Activated naive CD4-positive, alpha-beta T cell treated with anti-CD3 and anti-CD28 coated beads, Interleukin-2, amount 50 U/mL, for 72 hours (primary cell): ENCODE data around the gene PIP5K1B. TPM values are rescaled to one million over a fixed set of nuclear protein-coding genes. Genes with fewer than 3 reads are reported as not detected.
A peak's percentile ranks its signal among the peaks of the same experiment; 100 is the strongest.
"Not testable (repeated sequence)": the region's sequence is repeated elsewhere in the genome, so short reads cannot be mapped to it uniquely, and the experiment has no call there.

Source experiments
- ATAC-seq, 2 donors: fragments of 150-1000 bp; cut with Tn5 transposase; 2 replicates each; pipeline ENCODE4 v1.10.0; 2021; ENCODE audit warnings: mild to moderate bottlenecking in 2 of 2, moderate library complexity in 2 of 2
- DNase-seq, 2 donors: peaks; one replicate each; pipeline ENCODE4 v3.0.0; 2021 to 2022; ENCODE audit warnings: low spot score in 2 of 2
- H3K27ac Mint-ChIP-seq, 2 donors: one replicate each; pipeline ENCODE4 v1.8.0; 2022; ENCODE audit warnings: mild to moderate bottlenecking in 2 of 2, mixed read lengths in 2 of 2
- H3K36me3 Mint-ChIP-seq, 2 donors: one replicate each; pipeline ENCODE4 v1.8.0; 2022; ENCODE audit warnings: mixed read lengths in 2 of 2
- H3K9me3 Mint-ChIP-seq, 2 donors: one replicate each; pipeline ENCODE4 v1.8.0; 2022; ENCODE audit warnings: mixed read lengths in 2 of 2
- total RNA-seq, 2 donors: library from RNA; stranded (reverse); gene quantifications; one replicate each; pipeline ENCODE4 v1.2.3, GENCODE V29; 2022

PIP5K1B gene
- total RNA-seq, 2 donors from 2014 or later = 0.55 to 2.1 TPM

GRCh38 chr9:69035438-69036308, 330.6 kb downstream of the PIP5K1B start, which contains the start of gene FXN:
Gene FXN (plus strand): TSS chr9:69035752. CDS start chr9:69035783, 31 bp downstream.
- peak; percentile 94 to 96 for ATAC-seq
- H3K27ac Mint-ChIP-seq = peak within 1 kb of the TSS; percentile 85 to 95
- peak; percentile 85 to 92 for DNase-seq
- H3K36me3 Mint-ChIP-seq = peaks cover 9% of the 10 kb centered on the region in 2 donors
- no peaks in the 10 kb centered on the region for H3K9me3 Mint-ChIP-seq

GRCh38 chr9:69036309-69036708, 331.3 kb downstream of the PIP5K1B start:
- DNase-seq = peak in 1 of 2 donors; percentile 12
- ATAC-seq = peak; percentile 25 to 46
- Mint-ChIP-seq H3K27ac (peak overlapping the region; percentile 85 to 95), H3K9me3 (no peaks in the 10 kb centered on the region), H3K36me3 (peaks cover 9% of the 10 kb centered on the region in 2 donors)

GRCh38 chr9:69036799-69037198, 331.8 kb downstream of the PIP5K1B start:
- no peaks in the 10 kb centered on the region for H3K9me3 Mint-ChIP-seq
- H3K36me3 Mint-ChIP-seq = peaks cover 9% of the 10 kb centered on the region in 2 donors
- ATAC-seq (no peak), DNase-seq (no peak)
- H3K27ac Mint-ChIP-seq = peak overlapping the region; percentile 85 to 95

GRCh38 chr9:69040646-69041045, 335.6 kb downstream of the PIP5K1B start:
- Mint-ChIP-seq H3K27ac (no peak overlapping the region), H3K9me3 (no peaks in the 10 kb centered on the region), H3K36me3 (peaks cover 9% of the 10 kb centered on the region in 2 donors)
- DNase-seq = no peak
- ATAC-seq = no peak

GRCh38 chr9:69044240-69045219, 339.5 kb downstream of the PIP5K1B start:
- ATAC-seq (peak in 1 of 2 donors; percentile 81), DNase-seq (no peak)
- Mint-ChIP-seq H3K36me3 (no peaks in the 10 kb centered on the region), H3K27ac (peak overlapping the region; percentile 47 to 96), H3K9me3 (no peaks in the 10 kb centered on the region)

GRCh38 chr9:69045821-69046220, 340.8 kb downstream of the PIP5K1B start:
- no peak for ATAC-seq
- Mint-ChIP-seq H3K36me3 (no peaks in the 10 kb centered on the region), H3K9me3 (no peaks in the 10 kb centered on the region), H3K27ac (peak overlapping the region in 1 of 2 donors; percentile 12)
- no peak for DNase-seq

GRCh38 chr9:69046723-69047122, 341.7 kb downstream of the PIP5K1B start:
- H3K9me3 Mint-ChIP-seq = no peaks in the 10 kb centered on the region
- ATAC-seq (no peak), DNase-seq (no peak)
- no peak overlapping the region for H3K27ac Mint-ChIP-seq
- no peaks in the 10 kb centered on the region for H3K36me3 Mint-ChIP-seq

GRCh38 chr9:69047371-69047770, 342.3 kb downstream of the PIP5K1B start:
- ATAC-seq (no peak), DNase-seq (no peak)
- Mint-ChIP-seq H3K9me3 (no peaks in the 10 kb centered on the region), H3K27ac (peak overlapping the region in 1 of 2 donors; percentile 44), H3K36me3 (no peaks in the 10 kb centered on the region)

GRCh38 chr9:69049094-69049493, 344.1 kb downstream of the PIP5K1B start:
- no peak for ATAC-seq
- Mint-ChIP-seq H3K36me3 (no peaks in the 10 kb centered on the region), H3K9me3 (no peaks in the 10 kb centered on the region), H3K27ac (peak overlapping the region in 1 of 2 donors; percentile 1)
- DNase-seq = no peak

- H3K27ac Mint-ChIP-seq, H3K36me3 Mint-ChIP-seq: not testable (repeated sequence)
Measured at GRCh38 chr9:69050936-69051335, 345.9 kb downstream of the PIP5K1B start.

GRCh38 chr9:69054989-69055388, 349.9 kb downstream of the PIP5K1B start:
- H3K27ac Mint-ChIP-seq = no peak overlapping the region
- no peaks in the 10 kb centered on the region for H3K9me3 Mint-ChIP-seq
- ATAC-seq = no peak
- no peaks in the 10 kb centered on the region for H3K36me3 Mint-ChIP-seq
- DNase-seq = no peak

More at GRCh38 chr9:69050936-69051335, 345.9 kb downstream of the PIP5K1B start:
- not testable (repeated sequence) for DNase-seq, H3K9me3 Mint-ChIP-seq, ATAC-seq

GRCh38 chr9:69056191-69056815, 351.3 kb downstream of the PIP5K1B start:
- Mint-ChIP-seq H3K36me3 (peaks cover 0 to 7% of the 10 kb centered on the region in 2 donors), H3K27ac (no peak overlapping the region), H3K9me3 (no peaks in the 10 kb centered on the region)
- no peak for DNase-seq
- no peak for ATAC-seq

- Mint-ChIP-seq H3K27ac (no peak overlapping the region), H3K9me3 (no peaks in the 10 kb centered on the region), H3K36me3 (peaks cover 0 to 7% of the 10 kb centered on the region in 2 donors)
- DNase-seq (no peak), ATAC-seq (no peak)
Measured at GRCh38 chr9:69058101-69058500, 353.1 kb downstream of the PIP5K1B start.
